Breast epithelium (tissue), 3 donors: ENCODE data around the gene ZHX3.

ENCODE experiments used
- POLR2A ChIP-seq: fragments of 450-650 bp; IDR thresholded peaks from one replicate; pipeline ENCODE4 v1.6.1; 2016; ENCODE audit warnings: antibody characterized with exemption, mild to moderate bottlenecking, moderate library complexity
- POLR2AphosphoS5 ChIP-seq, 3 donors: sonication (generic); formaldehyde crosslinking; IDR thresholded peaks; one replicate each; pipeline ENCODE4 v1.6.1; 2017; ENCODE audit warnings: antibody characterized with exemption in 3 of 3
- TF ChIP-seq, protein P1 (sequence below), 3 donors: fragments of 450-650 bp; IDR thresholded peaks; one replicate each; pipeline ENCODE4 v1.5.1; 2016 to 2017; ENCODE audit warnings: antibody characterized with exemption in 3 of 3, mild to moderate bottlenecking in 3 of 3, moderate library complexity in 3 of 3

DNA sequence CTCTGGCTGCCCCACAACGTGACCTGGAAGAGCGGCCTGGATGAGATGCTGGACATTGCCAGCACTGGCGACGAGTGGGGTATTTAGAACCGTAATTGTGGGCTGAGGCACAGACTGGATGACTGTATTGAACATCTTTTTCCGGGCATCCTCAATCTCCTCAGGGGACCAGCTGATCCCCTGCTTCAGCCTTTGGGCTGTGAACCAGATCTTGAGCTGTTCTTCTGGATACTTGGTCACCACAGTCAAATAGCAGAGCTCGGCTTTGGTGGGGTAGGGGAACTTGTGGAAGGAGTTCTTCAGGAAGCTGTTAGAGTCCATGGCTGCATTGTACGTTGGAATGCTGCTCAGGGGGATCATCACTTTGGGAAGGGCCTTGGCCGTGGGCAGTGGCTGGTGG is 113.9 kb downstream of the ZHX3 start:
- TF ChIP-seq, protein P1, sequence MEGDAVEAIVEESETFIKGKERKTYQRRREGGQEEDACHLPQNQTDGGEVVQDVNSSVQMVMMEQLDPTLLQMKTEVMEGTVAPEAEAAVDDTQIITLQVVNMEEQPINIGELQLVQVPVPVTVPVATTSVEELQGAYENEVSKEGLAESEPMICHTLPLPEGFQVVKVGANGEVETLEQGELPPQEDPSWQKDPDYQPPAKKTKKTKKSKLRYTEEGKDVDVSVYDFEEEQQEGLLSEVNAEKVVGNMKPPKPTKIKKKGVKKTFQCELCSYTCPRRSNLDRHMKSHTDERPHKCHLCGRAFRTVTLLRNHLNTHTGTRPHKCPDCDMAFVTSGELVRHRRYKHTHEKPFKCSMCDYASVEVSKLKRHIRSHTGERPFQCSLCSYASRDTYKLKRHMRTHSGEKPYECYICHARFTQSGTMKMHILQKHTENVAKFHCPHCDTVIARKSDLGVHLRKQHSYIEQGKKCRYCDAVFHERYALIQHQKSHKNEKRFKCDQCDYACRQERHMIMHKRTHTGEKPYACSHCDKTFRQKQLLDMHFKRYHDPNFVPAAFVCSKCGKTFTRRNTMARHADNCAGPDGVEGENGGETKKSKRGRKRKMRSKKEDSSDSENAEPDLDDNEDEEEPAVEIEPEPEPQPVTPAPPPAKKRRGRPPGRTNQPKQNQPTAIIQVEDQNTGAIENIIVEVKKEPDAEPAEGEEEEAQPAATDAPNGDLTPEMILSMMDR (IDR thresholded peaks at IDR 0.05), result no peak
- TF ChIP-seq POLR2A (no peak), POLR2AphosphoS5 (IDR thresholded peaks at IDR 0.05) (no peak)
